Endothelial cell (in vitro differentiated cells): Measurements from ENCODE around the gene CASK. TPM values are rescaled to one million over a fixed set of nuclear protein-coding genes. Genes with fewer than 3 reads are reported as not detected.

Experiments used
- DNase-seq: peaks from one replicate; pipeline ENCODE4 v3.0.0; 2021; ENCODE audit warnings: low spot score
- H3K27ac Mint-ChIP-seq: one replicate; pipeline ENCODE4 v1.8.0; 2021; ENCODE audit warnings: mixed read lengths, inconsistent platforms; ENCODE audit not compliant: unreplicated experiment
- H3K27me3 Mint-ChIP-seq: one replicate; pipeline ENCODE4 v1.8.0; 2021; ENCODE audit warnings: mild to moderate bottlenecking, moderate library complexity, mixed read lengths, inconsistent platforms; ENCODE audit not compliant: unreplicated experiment
- H3K36me3 Mint-ChIP-seq: one replicate; pipeline ENCODE4 v1.8.0; 2021; ENCODE audit warnings: mild to moderate bottlenecking, low read depth, mixed read lengths, inconsistent platforms; ENCODE audit not compliant: unreplicated experiment
- H3K4me1 Mint-ChIP-seq: one replicate; pipeline ENCODE4 v1.8.0; 2021; ENCODE audit warnings: mild to moderate bottlenecking, mixed read lengths, inconsistent platforms; ENCODE audit not compliant: unreplicated experiment
- H3K4me3 Mint-ChIP-seq: one replicate; pipeline ENCODE4 v1.8.0; 2021; ENCODE audit warnings: mild to moderate bottlenecking, mixed read lengths, inconsistent platforms; ENCODE audit not compliant: unreplicated experiment
- H3K9me3 Mint-ChIP-seq: one replicate; pipeline ENCODE4 v1.8.0; 2021; ENCODE audit warnings: mixed read lengths, inconsistent platforms; ENCODE audit not compliant: unreplicated experiment
- total RNA-seq: library from RNA; stranded (reverse); fragmentation: NEBNext Ultra II Directional; extraction: Animal tissue kit (Norgen Biotek cat#: 25700); gene quantifications from one replicate; pipeline ENCODE4 v1.2.1, GENCODE V29; 2021; ENCODE audit not compliant: unreplicated experiment
- TF ChIP-seq, protein P1 (sequence below): fragments of 200-600 bp; sonication (generic); IDR thresholded peaks from one replicate; pipeline ENCODE4 v1.5.0; 2021; ENCODE audit warnings: antibody characterized with exemption; ENCODE audit not compliant: unreplicated experiment

Gene CASK
- total RNA-seq, 1 donor from 2014 or later, result 62.5 TPM

DNA sequence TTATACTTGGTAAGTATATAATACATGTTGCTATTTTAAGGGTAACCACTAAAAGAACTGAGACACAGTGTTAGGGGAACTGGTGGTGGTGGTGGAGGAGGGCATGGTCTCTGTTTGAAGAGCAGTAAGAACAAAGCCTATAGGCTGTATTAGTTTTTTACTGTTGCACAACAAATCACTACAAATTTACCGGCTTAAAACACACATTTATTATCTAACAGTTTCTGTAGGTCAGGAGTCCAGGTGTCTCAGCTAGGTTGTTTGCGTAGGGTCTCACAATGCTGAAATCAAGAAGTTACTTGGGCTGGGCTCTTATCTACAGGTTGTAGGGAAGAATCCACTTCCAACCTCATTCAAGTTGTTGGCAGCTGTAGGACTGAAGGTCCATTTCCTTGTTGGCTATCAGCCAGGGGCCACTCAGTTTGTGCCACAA is 52.6 kb downstream of the CASK start:
- Mint-ChIP-seq H3K4me3 (no peak overlapping the region), H3K27me3 (no peaks in the 10 kb centered on the region)
- TF ChIP-seq, protein P1, sequence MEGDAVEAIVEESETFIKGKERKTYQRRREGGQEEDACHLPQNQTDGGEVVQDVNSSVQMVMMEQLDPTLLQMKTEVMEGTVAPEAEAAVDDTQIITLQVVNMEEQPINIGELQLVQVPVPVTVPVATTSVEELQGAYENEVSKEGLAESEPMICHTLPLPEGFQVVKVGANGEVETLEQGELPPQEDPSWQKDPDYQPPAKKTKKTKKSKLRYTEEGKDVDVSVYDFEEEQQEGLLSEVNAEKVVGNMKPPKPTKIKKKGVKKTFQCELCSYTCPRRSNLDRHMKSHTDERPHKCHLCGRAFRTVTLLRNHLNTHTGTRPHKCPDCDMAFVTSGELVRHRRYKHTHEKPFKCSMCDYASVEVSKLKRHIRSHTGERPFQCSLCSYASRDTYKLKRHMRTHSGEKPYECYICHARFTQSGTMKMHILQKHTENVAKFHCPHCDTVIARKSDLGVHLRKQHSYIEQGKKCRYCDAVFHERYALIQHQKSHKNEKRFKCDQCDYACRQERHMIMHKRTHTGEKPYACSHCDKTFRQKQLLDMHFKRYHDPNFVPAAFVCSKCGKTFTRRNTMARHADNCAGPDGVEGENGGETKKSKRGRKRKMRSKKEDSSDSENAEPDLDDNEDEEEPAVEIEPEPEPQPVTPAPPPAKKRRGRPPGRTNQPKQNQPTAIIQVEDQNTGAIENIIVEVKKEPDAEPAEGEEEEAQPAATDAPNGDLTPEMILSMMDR, result no peak

DNA sequence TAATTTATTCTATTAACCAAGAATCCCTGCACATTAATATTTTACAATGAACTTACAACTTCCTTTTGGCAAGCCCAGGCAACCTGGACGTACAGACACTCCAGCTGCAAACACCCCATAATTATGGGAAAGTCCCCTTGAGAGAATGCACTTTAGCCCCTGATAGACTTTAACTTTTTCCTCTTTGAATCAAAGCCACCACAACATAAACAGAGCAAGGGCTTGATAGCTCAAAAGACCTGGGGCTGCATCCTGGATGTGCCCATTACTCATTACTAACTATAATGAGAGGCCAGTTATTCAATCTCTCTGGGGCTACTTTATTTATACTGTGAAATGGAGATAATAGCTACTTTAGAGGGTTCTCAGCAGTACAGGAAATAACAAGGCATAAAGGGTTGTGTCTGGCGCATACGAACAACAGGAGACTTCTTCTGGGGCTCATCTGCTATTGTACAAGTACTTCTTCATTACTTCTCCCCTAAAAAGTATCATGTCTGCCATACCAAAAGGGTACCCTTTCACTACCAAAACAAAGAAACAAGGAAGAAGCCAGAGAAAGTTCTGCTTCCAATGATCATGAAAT is 54.9 kb downstream of the CASK start:
- DNase-seq, result no peak
- Mint-ChIP-seq H3K4me3 (no peak overlapping the region), H3K9me3 (no peaks in the 10 kb centered on the region), H3K36me3 (no peaks in the 10 kb centered on the region), H3K27me3 (no peaks in the 10 kb centered on the region), H3K27ac (no peak overlapping the region), H3K4me1 (peaks cover 2% of the 10 kb centered on the region)
- TF ChIP-seq, protein P1, result no peak

More for the DNA sequence above, 52.6 kb downstream of the CASK start:
- H3K27ac Mint-ChIP-seq, result no peak overlapping the region
- no peak for DNase-seq
- no peaks in the 10 kb centered on the region for H3K36me3 Mint-ChIP-seq
- peaks cover 3% of the 10 kb centered on the region for H3K4me1 Mint-ChIP-seq
- no peaks in the 10 kb centered on the region for H3K9me3 Mint-ChIP-seq

DNA sequence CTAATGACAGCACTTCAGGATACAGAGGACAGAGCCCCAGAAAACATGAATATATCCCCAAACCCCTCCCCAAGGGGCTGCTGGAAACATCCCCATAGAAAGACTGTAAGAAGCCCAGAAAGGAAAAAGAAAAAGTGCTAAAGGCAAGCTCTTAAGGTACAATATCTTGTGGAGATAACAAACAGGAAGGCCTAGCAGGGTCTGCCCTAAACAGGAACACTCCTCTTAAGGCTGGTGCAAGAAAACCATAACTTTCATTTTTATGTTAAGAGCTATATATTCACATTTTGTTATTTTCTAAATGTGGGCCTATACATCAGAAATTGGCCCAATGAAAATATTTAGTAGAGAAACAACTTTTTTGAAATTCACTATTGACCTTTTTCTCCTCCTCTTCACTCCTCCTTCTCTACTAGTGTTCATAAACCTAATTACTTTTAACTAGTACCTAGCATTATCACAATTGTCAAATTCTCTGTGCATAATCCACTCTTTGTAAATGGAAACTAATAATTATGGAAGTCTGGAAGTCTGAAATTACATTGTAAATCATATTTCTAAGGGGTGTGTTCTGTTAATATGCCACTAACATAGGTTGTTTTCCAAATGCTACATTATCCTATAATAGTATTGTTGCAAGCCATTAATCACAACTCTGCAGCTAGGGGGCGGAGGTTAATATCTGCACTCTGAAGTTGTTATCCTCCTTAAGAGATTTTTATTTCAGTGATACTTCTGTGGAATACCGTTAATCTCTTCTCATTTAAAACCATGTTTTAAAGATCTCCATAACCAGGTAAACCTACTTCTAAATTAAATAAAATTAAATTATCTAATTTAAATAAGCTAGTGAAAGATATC is 59.8 kb downstream of the CASK start:
- TF ChIP-seq, protein P1, result no peak
- Mint-ChIP-seq H3K27me3 (no peaks in the 10 kb centered on the region), H3K36me3 (no peaks in the 10 kb centered on the region), H3K4me3 (no peak overlapping the region), H3K27ac (no peak overlapping the region), H3K9me3 (no peaks in the 10 kb centered on the region), H3K4me1 (peaks cover 8% of the 10 kb centered on the region)
- DNase-seq, result no peak

DNA sequence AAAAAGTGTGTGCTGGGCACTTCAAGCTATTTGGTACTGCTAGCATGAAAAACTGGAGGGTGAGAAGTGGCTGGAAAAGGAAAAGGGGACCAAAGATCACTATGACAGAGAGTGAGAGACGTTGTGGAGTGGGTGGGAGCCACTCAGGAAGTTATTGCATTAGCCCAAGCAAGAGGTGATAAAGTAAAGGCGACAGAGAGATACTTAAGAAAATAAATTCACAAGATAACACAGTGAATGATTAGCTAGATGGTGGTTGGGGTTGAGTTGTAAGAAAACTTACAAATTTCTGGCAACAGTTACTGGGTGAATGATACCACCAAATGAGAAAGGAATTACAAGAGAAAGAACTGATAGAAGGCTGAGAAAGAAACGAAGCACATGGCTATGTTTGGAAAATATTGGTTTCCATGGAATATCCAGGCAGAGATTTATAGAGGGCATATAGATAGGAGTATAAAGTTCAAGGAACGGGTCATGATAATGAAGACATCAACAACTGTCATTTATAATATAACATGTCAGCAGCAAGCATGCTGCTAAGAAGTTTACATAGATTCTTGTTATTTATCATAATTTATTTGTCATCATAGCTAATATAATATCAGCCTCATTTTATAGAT is 60.7 kb downstream of the CASK start:
- no peak overlapping the region for H3K4me3 Mint-ChIP-seq
- peaks cover 13% of the 10 kb centered on the region for H3K4me1 Mint-ChIP-seq

More for the DNA sequence above, 60.7 kb downstream of the CASK start:
- H3K27me3 Mint-ChIP-seq, result no peaks in the 10 kb centered on the region
- no peaks in the 10 kb centered on the region for H3K9me3 Mint-ChIP-seq
- H3K27ac Mint-ChIP-seq, result no peak overlapping the region
- H3K36me3 Mint-ChIP-seq, result no peaks in the 10 kb centered on the region
- TF ChIP-seq, protein P1, result no peak
- no peak for DNase-seq
